Measurements from ENCODE around the gene CD7. TPM values are rescaled to one million over a fixed set of nuclear protein-coding genes. Genes with fewer than 3 reads are reported as not detected.

The CD7 gene
- total RNA-seq, 1 donor from 2014 or later, result not detected

DNA sequence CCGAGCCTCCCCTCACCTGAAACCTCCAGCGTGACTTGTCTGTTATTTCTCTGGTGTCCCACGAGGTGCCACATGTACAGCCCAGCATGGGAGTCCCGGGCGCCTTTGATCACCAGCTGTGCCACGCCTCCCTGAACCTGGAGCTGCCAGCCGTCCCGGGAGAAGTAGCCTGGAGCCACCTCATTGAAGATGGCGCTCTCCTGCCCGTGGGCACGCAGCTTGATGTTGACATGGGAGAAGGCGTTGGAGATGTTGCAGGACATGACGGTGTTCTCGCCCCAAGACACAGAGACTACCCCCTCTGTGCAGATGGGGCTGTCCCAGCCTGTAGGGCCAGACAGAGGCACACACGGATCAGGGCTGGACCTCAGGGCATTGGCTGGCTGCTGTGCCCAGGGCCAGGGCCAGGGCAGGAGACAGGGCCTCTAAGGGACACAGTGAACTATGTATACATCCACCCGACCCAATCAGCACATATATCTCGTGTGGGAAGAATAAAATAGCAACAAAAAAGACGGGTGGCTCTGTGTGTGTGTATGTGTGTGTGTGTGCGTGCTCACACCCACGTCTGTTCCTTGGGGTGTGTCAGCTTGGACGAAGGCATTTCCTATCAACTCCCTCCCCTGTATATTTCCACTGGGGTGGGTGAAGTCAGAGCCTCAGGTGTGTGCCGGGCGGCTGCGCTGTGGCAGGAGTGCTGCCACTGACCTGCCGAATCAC is 7.3 kb upstream of the CD7 start:
- no peak overlapping the region for H2AFZ ChIP-seq (replicated peaks)
- H3K36me3 ChIP-seq, result no peaks in the 10 kb centered on the region
- H3K4me2 ChIP-seq, result no peak overlapping the region
- Mint-ChIP-seq H3K27ac (peak overlapping the region; percentile 25), H3K4me1 (peaks cover 20% of the 10 kb centered on the region), H3K36me3 (no peaks in the 10 kb centered on the region), H3K9me3 (no peaks in the 10 kb centered on the region), H3K27me3 (ENCODE audit: insufficient read depth, low read depth) (peaks cover 6% of the 10 kb centered on the region), H3K4me3 (peak overlapping the region; percentile 53)
- H3F3A ChIP-seq (ENCODE audit: low read depth), result peaks cover 9% of the 10 kb centered on the region
- no peaks in the 10 kb centered on the region for H3K79me2 ChIP-seq (ENCODE audit: low read depth)
- no peak overlapping the region for H3K27ac ChIP-seq
- H3K9ac ChIP-seq, result no peak overlapping the region
- no peak overlapping the region for H3K4me3 ChIP-seq
- TF ChIP-seq, protein P1, sequence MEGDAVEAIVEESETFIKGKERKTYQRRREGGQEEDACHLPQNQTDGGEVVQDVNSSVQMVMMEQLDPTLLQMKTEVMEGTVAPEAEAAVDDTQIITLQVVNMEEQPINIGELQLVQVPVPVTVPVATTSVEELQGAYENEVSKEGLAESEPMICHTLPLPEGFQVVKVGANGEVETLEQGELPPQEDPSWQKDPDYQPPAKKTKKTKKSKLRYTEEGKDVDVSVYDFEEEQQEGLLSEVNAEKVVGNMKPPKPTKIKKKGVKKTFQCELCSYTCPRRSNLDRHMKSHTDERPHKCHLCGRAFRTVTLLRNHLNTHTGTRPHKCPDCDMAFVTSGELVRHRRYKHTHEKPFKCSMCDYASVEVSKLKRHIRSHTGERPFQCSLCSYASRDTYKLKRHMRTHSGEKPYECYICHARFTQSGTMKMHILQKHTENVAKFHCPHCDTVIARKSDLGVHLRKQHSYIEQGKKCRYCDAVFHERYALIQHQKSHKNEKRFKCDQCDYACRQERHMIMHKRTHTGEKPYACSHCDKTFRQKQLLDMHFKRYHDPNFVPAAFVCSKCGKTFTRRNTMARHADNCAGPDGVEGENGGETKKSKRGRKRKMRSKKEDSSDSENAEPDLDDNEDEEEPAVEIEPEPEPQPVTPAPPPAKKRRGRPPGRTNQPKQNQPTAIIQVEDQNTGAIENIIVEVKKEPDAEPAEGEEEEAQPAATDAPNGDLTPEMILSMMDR (IDR thresholded peaks at IDR 0.05), result no peak
- no peak for TF ChIP-seq EZH2phosphoT487 (IDR thresholded peaks at IDR 0.05)
- no peak for TF ChIP-seq EZH2 (IDR thresholded peaks at IDR 0.05)
- H3K4me1 ChIP-seq, result peaks cover 18% of the 10 kb centered on the region
- H4K20me1 ChIP-seq (ENCODE audit: low read depth), result no peaks in the 10 kb centered on the region
- peaks cover 42% of the 10 kb centered on the region for H3K27me3 ChIP-seq
- DNase-seq (ENCODE audit: low spot score), result no peak
- no peaks in the 10 kb centered on the region for H3K9me3 ChIP-seq (ENCODE audit: low read depth)

DNA sequence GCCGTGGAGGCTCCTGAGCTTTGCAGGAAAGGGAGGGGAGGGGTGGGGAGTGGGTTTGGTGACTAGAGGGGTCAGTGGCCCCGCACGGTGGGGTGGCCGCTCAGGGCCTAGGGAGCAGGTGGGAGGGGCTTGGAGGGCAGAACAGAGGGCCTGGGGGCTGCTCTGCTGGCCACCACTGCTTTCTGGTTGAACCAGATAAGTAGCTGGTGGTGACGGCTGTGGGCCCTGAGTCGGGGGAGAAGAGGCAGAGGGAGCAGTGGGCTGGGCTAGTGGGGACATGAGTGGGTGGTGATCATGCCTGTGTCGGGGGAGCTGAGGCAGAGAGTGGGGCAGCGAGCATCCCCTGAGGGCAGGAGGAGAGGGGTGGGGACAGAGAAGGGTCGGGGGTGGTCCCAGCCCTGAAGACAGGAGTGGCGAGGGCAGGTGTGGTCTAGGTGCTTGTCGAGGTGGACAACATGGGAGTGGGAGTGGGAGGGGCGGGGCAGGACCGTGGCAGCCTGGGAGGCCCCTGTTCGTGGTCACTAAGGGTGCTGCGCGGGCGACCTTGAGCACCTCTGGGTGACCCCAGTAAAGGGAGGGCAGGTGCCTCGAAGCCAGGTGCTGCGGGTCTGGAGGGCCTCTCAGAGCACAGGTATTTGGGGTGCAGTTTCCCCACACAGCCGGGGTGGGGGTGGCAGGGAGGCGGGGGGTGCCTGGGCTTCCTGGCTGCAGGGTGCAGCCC is 6.3 kb upstream of the CD7 start:
- Histone ChIP-seq H3K4me3 (no peak overlapping the region), H3K9ac (no peak overlapping the region), H4K20me1 (ENCODE audit: low read depth) (no peaks in the 10 kb centered on the region), H3K27me3 (peaks cover 31% of the 10 kb centered on the region), H3K79me2 (ENCODE audit: low read depth) (no peaks in the 10 kb centered on the region), H2AFZ (replicated peaks) (no peak overlapping the region), H3F3A (ENCODE audit: low read depth) (peaks cover 20% of the 10 kb centered on the region), H3K4me1 (peaks cover 18% of the 10 kb centered on the region), H3K27ac (no peak overlapping the region), H3K36me3 (no peaks in the 10 kb centered on the region), H3K9me3 (ENCODE audit: low read depth) (no peaks in the 10 kb centered on the region), H3K4me2 (no peak overlapping the region)
- no peak overlapping the region for H3K27ac Mint-ChIP-seq
- H3K9me3 Mint-ChIP-seq, result no peaks in the 10 kb centered on the region
- H3K36me3 Mint-ChIP-seq, result no peaks in the 10 kb centered on the region
- H3K27me3 Mint-ChIP-seq (ENCODE audit: insufficient read depth, low read depth), result peaks cover 6% of the 10 kb centered on the region
- TF ChIP-seq EZH2 (IDR thresholded peaks at IDR 0.05), result no peak
- TF ChIP-seq, protein P1 (IDR thresholded peaks at IDR 0.05), result no peak
- TF ChIP-seq EZH2phosphoT487 (IDR thresholded peaks at IDR 0.05), result no peak
- no peak overlapping the region for H3K4me3 Mint-ChIP-seq
- DNase-seq (ENCODE audit: low spot score), result no peak
- H3K4me1 Mint-ChIP-seq, result peaks cover 20% of the 10 kb centered on the region

DNA sequence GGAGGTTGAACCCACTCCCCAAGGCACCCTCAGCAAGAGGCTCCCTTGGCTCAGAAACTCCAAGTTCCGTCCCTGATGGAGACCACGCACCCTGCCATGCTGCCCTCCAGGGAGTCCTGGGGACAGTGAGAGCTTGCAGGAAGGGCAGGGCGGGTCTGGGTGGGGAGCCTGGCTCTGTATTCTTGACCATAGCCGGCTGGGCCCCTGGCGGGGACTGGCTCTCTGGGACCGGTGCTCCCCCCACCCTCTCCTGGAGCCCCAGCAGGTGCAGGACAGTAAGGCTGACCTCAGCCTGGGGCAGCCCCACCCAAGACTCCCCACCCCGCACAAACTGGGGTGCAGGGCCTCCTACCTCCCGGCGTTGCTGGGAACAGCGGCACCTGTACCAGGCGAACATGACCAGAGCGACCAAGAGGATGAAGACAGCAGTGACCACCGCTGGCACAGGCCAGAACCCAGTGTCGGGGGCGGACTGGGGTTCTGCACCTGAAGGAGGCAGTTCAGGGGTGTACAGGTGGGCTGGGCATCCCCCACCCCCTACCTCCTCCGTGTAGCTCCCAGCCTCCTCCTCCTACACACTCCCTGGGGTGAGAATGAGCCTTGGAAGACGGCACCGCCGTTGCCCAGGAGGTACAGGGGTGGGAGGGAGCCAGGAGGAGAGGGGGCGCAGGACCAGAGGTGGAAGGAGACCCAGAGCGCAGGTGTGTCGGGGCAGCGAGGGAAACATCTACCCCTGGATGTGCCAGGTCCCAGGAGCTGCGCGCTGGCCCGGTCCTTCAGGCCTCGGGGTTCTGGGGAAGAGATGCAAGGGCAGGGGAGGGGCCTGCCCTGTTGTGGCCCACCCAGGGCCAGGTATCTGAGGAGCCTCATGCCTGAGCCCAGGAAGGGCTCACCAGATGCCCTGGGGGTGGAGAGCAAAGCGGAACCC is 5.4 kb upstream of the CD7 start:
- TF ChIP-seq, protein P1 (IDR thresholded peaks at IDR 0.05), result no peak
- TF ChIP-seq EZH2 (IDR thresholded peaks at IDR 0.05) (no peak), EZH2phosphoT487 (IDR thresholded peaks at IDR 0.05) (no peak)
- no peaks in the 10 kb centered on the region for H4K20me1 ChIP-seq (ENCODE audit: low read depth)
- Mint-ChIP-seq H3K27ac (no peak overlapping the region), H3K36me3 (no peaks in the 10 kb centered on the region), H3K4me1 (peaks cover 18% of the 10 kb centered on the region), H3K9me3 (no peaks in the 10 kb centered on the region), H3K4me3 (no peak overlapping the region), H3K27me3 (ENCODE audit: insufficient read depth, low read depth) (peaks cover 6% of the 10 kb centered on the region)
- H3K79me2 ChIP-seq (ENCODE audit: low read depth), result no peaks in the 10 kb centered on the region
- no peak overlapping the region for H3K4me3 ChIP-seq
- H2AFZ ChIP-seq (replicated peaks), result no peak overlapping the region
- H3K27ac ChIP-seq, result no peak overlapping the region
- no peak overlapping the region for H3K4me2 ChIP-seq
- DNase-seq (ENCODE audit: low spot score), result no peak
- H3K36me3 ChIP-seq, result no peaks in the 10 kb centered on the region
- peaks cover 13% of the 10 kb centered on the region for H3K4me1 ChIP-seq
- peaks cover 28% of the 10 kb centered on the region for H3F3A ChIP-seq (ENCODE audit: low read depth)
- H3K9me3 ChIP-seq (ENCODE audit: low read depth), result no peaks in the 10 kb centered on the region
- H3K27me3 ChIP-seq, result peaks cover 25% of the 10 kb centered on the region
- H3K9ac ChIP-seq, result no peak overlapping the region

Measured in neural progenitor cell (in vitro differentiated cells).